Tibial nerve (tissue), 4 donors: Measurements from ENCODE around the gene CRYBG3.

Experiments used
- EP300 ChIP-seq, 2 donors: sonication (generic); formaldehyde crosslinking; IDR thresholded peaks; one replicate each; pipeline ENCODE4 v1.6.1; 2017; ENCODE audit warnings: antibody characterized with exemption in 2 of 2, mild to moderate bottlenecking in 1 of 2
- TF ChIP-seq, protein P1 (sequence below), 5 experiments: fragments of 200-600 bp in 3 of 5; fragments of 450-650 bp in 2 of 5; sonication (generic) in 3 of 5; IDR thresholded peaks; one replicate each; pipeline ENCODE4 v1.5.1; 2016 to 2019; ENCODE audit warnings: antibody characterized with exemption in 5 of 5, mild to moderate bottlenecking in 3 of 5, moderate library complexity in 2 of 5

- TF ChIP-seq, protein P1, sequence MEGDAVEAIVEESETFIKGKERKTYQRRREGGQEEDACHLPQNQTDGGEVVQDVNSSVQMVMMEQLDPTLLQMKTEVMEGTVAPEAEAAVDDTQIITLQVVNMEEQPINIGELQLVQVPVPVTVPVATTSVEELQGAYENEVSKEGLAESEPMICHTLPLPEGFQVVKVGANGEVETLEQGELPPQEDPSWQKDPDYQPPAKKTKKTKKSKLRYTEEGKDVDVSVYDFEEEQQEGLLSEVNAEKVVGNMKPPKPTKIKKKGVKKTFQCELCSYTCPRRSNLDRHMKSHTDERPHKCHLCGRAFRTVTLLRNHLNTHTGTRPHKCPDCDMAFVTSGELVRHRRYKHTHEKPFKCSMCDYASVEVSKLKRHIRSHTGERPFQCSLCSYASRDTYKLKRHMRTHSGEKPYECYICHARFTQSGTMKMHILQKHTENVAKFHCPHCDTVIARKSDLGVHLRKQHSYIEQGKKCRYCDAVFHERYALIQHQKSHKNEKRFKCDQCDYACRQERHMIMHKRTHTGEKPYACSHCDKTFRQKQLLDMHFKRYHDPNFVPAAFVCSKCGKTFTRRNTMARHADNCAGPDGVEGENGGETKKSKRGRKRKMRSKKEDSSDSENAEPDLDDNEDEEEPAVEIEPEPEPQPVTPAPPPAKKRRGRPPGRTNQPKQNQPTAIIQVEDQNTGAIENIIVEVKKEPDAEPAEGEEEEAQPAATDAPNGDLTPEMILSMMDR (IDR thresholded peaks at IDR 0.05), result no peak
- no peak for TF ChIP-seq EP300 (IDR thresholded peaks at IDR 0.05)
These were observed 8.8 kb downstream of the CRYBG3 start for GRCh38 chr3:97830638-97831037.
